Upper lobe of left lung (tissue), 6 donors: ENCODE measurements around the gene PRICKLE2. TPM values are rescaled to one million over a fixed set of nuclear protein-coding genes. Genes with fewer than 3 reads are reported as not detected.

Experiments
- ATAC-seq, 2 donors: fragments of 200-7000 bp; cut with Tn5 transposase; one replicate each; pipeline ENCODE4 v1.9.1; 2022; ENCODE audit warnings: mild to moderate bottlenecking in 2 of 2, moderate library complexity in 2 of 2; ENCODE audit not compliant: low FRiP score in 2 of 2
- DNase-seq, 2 donors: peaks; one replicate each; pipeline ENCODE4 v3.0.0-alpha.2; 2019 to 2020
- H3K27ac ChIP-seq, 4 donors: fragments of 200-600 bp; sonication (generic); one replicate each; pipeline ENCODE4 v1.5.1; 2016 to 2019
- H3K27me3 ChIP-seq, 4 donors: fragments of 200-600 bp; sonication (generic); one replicate each; pipeline ENCODE4 v1.5.1; 2017 to 2019
- H3K36me3 ChIP-seq, 4 donors: fragments of 200-600 bp; sonication (generic); one replicate each; pipeline ENCODE4 v1.5.1; 2016 to 2019
- H3K4me1 ChIP-seq, 4 donors: fragments of 200-600 bp; sonication (generic); one replicate each; pipeline ENCODE4 v1.5.1; 2018 to 2019
- H3K4me3 ChIP-seq, 4 donors: fragments of 200-600 bp; sonication (generic); one replicate each; pipeline ENCODE4 v1.5.1; 2017 to 2019; ENCODE audit warnings: mild to moderate bottlenecking in 2 of 4, moderate library complexity in 1 of 4
- H3K9me3 ChIP-seq, 4 donors: fragments of 200-600 bp; sonication (generic); one replicate each; pipeline ENCODE4 v1.5.1; 2018 to 2019
- EP300 ChIP-seq, 4 donors: sonication (generic); formaldehyde crosslinking; IDR thresholded peaks; one replicate each; pipeline ENCODE4 v1.5.1; 2017; ENCODE audit warnings: antibody characterized with exemption in 4 of 4, control low read depth in 2 of 4
- POLR2A ChIP-seq, 4 donors: fragments of 450-650 bp; IDR thresholded peaks; one replicate each; pipeline ENCODE4 v1.5.1; 2016 to 2017; ENCODE audit warnings: antibody characterized with exemption in 4 of 4, mild to moderate bottlenecking in 2 of 4
- POLR2AphosphoS5 ChIP-seq, 2 donors: sonication (generic); formaldehyde crosslinking; IDR thresholded peaks; one replicate each; pipeline ENCODE4 v1.5.1; 2017; ENCODE audit warnings: antibody characterized with exemption in 2 of 2
- WGBS, 2 donors: methylation state at CpG; one replicate each; pipeline ENCODE4 v1.1.5; 2017 to 2018; 5-methylcytosine and 5-hydroxymethylcytosine counted together
- total RNA-seq, 6 donors: library from RNA; depleted of rRNA in 4 of 6; stranded (reverse); fragments of >200 nt in 4 of 6; gene quantifications; one replicate each; pipeline versions ENCODE4 v1.1.0 to v1.2.1, GENCODE V29; 2016 to 2021
- TF ChIP-seq, protein P1 (sequence below), 6 experiments: fragments of 450-650 bp in 4 of 6; fragments of 200-600 bp in 2 of 6; sonication (generic) in 2 of 6; IDR thresholded peaks; one replicate each; pipeline ENCODE4 v1.5.1; 2016 to 2019; ENCODE audit warnings: antibody characterized with exemption in 6 of 6
- donor health status: DM: no; HTN: no; CAD: no; lungs with moderate emphysema.
- donor health status: DM: no; HTN: yes; CAD: no; lungs with severe emphysema.

The PRICKLE2 gene
- total RNA-seq, 6 donors from 2014 or later: 28.3 to 68.9 (median 36.3) TPM

DNA sequence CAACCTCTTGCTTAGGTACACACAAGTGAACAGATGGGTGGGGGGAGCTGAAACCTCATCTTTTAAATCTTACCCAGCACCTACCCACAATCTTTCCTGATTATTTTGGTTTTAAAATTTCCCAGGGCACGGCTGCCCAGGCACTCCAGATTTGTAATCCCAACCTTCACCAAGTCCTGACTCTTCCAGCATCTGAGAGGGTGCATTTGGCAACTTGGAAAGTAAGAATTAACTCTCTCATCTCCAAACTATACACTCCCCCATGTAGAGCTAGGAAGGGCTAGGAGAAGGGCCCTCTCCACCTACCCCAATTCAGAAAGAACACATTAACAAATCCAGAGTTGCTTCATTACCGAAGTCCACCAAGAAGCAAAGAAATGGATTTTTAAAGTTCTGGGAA, 41.7 kb upstream of the PRICKLE2 start:
- peaks cover 13 to 48% (median 35%) of the 10 kb centered on the region in 4 donors for H3K4me1 ChIP-seq
- peak overlapping the region; percentile 59 to 67 (median 62) for H3K4me3 ChIP-seq
- H3K9me3 ChIP-seq: no peaks in the 10 kb centered on the region
- H3K36me3 ChIP-seq: no peaks in the 10 kb centered on the region
- TF ChIP-seq POLR2AphosphoS5 (IDR thresholded peaks at IDR 0.05): no peak
- TF ChIP-seq POLR2A (IDR thresholded peaks at IDR 0.05): no peak
- TF ChIP-seq EP300 (IDR thresholded peaks at IDR 0.05): no peak
- TF ChIP-seq, protein P1, sequence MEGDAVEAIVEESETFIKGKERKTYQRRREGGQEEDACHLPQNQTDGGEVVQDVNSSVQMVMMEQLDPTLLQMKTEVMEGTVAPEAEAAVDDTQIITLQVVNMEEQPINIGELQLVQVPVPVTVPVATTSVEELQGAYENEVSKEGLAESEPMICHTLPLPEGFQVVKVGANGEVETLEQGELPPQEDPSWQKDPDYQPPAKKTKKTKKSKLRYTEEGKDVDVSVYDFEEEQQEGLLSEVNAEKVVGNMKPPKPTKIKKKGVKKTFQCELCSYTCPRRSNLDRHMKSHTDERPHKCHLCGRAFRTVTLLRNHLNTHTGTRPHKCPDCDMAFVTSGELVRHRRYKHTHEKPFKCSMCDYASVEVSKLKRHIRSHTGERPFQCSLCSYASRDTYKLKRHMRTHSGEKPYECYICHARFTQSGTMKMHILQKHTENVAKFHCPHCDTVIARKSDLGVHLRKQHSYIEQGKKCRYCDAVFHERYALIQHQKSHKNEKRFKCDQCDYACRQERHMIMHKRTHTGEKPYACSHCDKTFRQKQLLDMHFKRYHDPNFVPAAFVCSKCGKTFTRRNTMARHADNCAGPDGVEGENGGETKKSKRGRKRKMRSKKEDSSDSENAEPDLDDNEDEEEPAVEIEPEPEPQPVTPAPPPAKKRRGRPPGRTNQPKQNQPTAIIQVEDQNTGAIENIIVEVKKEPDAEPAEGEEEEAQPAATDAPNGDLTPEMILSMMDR (IDR thresholded peaks at IDR 0.05): no peak
- peak overlapping the region; percentile 82 to 93 (median 88) for H3K27ac ChIP-seq
- WGBS, 2 donors: 40 to 45% methylated on average over 2 of the region's 2 CpGs
- DNase-seq: no peak
- no peaks in the 10 kb centered on the region for H3K27me3 ChIP-seq
- ATAC-seq: no peak

DNA sequence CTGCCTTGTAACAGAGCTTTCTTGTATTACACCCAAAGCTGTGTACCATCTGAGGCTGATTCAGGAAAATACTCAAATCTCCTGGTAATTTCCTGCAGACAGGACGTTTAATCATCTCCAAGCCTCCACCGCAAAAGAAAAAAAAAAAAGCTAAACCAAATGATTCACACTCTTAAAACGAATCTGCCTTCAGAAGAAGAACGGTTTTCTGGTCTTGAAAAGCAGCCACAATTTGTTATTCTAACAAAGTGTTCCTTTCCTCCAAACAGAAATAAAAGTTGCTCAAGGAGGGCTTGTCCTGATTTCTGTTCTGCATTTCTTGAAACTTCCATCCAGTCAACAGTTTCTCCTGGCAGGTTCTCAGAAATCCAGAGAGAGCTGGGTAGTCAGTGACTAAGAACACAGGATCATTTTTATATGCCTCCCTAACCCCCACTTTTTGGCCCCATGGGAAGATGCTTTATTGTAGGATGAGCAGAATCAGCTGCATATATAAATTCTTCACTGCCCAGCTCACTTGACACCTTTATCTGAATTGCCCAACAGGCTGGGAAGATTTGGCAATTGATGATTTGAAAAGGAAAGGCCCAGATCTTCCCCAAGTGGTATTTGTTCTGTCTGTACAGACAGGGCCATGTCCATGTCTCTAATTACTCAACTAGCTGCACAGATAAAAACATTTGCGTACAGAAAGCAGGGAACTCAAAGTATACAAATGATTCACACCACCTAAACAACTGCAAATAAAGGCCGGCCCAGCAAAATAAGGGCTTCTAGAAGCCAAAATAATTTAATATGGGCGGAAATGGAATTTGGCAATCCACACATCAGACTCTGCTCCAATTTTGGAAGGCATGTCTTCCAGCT, 41.0 kb upstream of the PRICKLE2 start:
- DNase-seq (no peak), ATAC-seq (peak; percentile 30 to 74)
- 18 to 29% methylated on average over 7 of the region's 7 CpGs for WGBS, 2 donors
- no peaks in the 10 kb centered on the region for H3K36me3 ChIP-seq
- TF ChIP-seq EP300 (IDR thresholded peaks at IDR 0.05) (no peak), POLR2AphosphoS5 (IDR thresholded peaks at IDR 0.05) (peak in 1 of 2 donors; percentile 14)
- peak overlapping the region in 3 of 4 donors; percentile 59 to 67 (median 65) for H3K4me3 ChIP-seq
- no peaks in the 10 kb centered on the region for H3K27me3 ChIP-seq
- H3K9me3 ChIP-seq: no peaks in the 10 kb centered on the region
- H3K27ac ChIP-seq: peak overlapping the region; percentile 82 to 93 (median 88)
- peaks cover 13 to 48% (median 38%) of the 10 kb centered on the region in 4 donors for H3K4me1 ChIP-seq

GRCh38 chr3:64265646-64266045, 40.4 kb upstream of the PRICKLE2 start:
- Histone ChIP-seq H3K4me1 (peaks cover 17 to 53% (median 39%) of the 10 kb centered on the region in 4 donors), H3K27me3 (no peaks in the 10 kb centered on the region), H3K36me3 (no peaks in the 10 kb centered on the region), H3K27ac (peak overlapping the region; percentile 8 to 93 (median 79)), H3K9me3 (no peaks in the 10 kb centered on the region), H3K4me3 (peak overlapping the region in 3 of 4 donors; percentile 1 to 67 (median 2))
- DNase-seq: no peak
- 21 to 25% methylated on average over 3 of the region's 3 CpGs for WGBS, 2 donors
- ATAC-seq: no peak
- TF ChIP-seq EP300 (IDR thresholded peaks at IDR 0.05): no peak
- no peak for TF ChIP-seq POLR2A (IDR thresholded peaks at IDR 0.05)
- no peak for TF ChIP-seq POLR2AphosphoS5 (IDR thresholded peaks at IDR 0.05)
- TF ChIP-seq, protein P1 (IDR thresholded peaks at IDR 0.05): no peak

GRCh38 chr3:64264501-64265109, 39.3 kb upstream of the PRICKLE2 start:
- DNase-seq (no peak), ATAC-seq (no peak)
- TF ChIP-seq POLR2A (IDR thresholded peaks at IDR 0.05) (no peak), EP300 (IDR thresholded peaks at IDR 0.05) (no peak), POLR2AphosphoS5 (IDR thresholded peaks at IDR 0.05) (no peak)
- TF ChIP-seq, protein P1 (IDR thresholded peaks at IDR 0.05): no peak
- H3K4me1 ChIP-seq: peaks cover 17 to 60% (median 39%) of the 10 kb centered on the region in 4 donors
- H3K27ac ChIP-seq: peak overlapping the region in 1 of 4 donors; percentile 93
- H3K4me3 ChIP-seq: peak overlapping the region in 1 of 4 donors; percentile 11
- H3K27me3 ChIP-seq: no peaks in the 10 kb centered on the region
- WGBS, 2 donors: 66 to 70% methylated on average over 4 of the region's 4 CpGs
- no peaks in the 10 kb centered on the region for H3K36me3 ChIP-seq
- no peaks in the 10 kb centered on the region for H3K9me3 ChIP-seq

- no peak for DNase-seq
- H3K27me3 ChIP-seq: no peaks in the 10 kb centered on the region
- H3K36me3 ChIP-seq: no peaks in the 10 kb centered on the region
- no peak overlapping the region for H3K4me3 ChIP-seq
- no peak for ATAC-seq
- H3K27ac ChIP-seq: peak overlapping the region in 1 of 4 donors; percentile 38
- WGBS, 2 donors: 88 to 89% methylated on average over 4 of the region's 4 CpGs
- H3K4me1 ChIP-seq: peaks cover 13 to 56% (median 31%) of the 10 kb centered on the region in 4 donors
- TF ChIP-seq, protein P1 (IDR thresholded peaks at IDR 0.05): no peak
- TF ChIP-seq POLR2AphosphoS5 (IDR thresholded peaks at IDR 0.05) (no peak), EP300 (IDR thresholded peaks at IDR 0.05) (no peak), POLR2A (IDR thresholded peaks at IDR 0.05) (no peak)
- no peaks in the 10 kb centered on the region for H3K9me3 ChIP-seq
Observed at GRCh38 chr3:64262574-64263114, 37.4 kb upstream of the PRICKLE2 start.
